K562 (cell line): ENCODE measurements around the gene OAT. TPM values are rescaled to one million over a fixed set of nuclear protein-coding genes. Genes with fewer than 3 reads are reported as not detected.

Source experiments
- ATAC-seq: fragments of 200-7000 bp; cut with Tn5 transposase; 3 replicates; pipeline ENCODE4 v1.9.1; 2020; ENCODE audit warnings: moderate library complexity
- BruUV-seq: library from RNA; stranded (reverse); fragments of 400-500 nt; replicated peaks from 2 replicates; lab custom pipeline; 2021; lab: Mats Ljungman, UMichigan
- CTCF ChIA-PET: fragments of 300-600 bp; formaldehyde crosslinking; extraction: SDS; loops from one replicate; lab custom pipeline; 2021; ENCODE audit warnings: low intra/inter-chr PET ratio; lab: Yijun Ruan, JAX
- POLR2A ChIA-PET: fragments of 300-600, 350-650 bp; sonication (Branson Sonifier 250); formaldehyde crosslinking; extraction: SDS; loops from one replicate; lab custom pipeline; 2021; ENCODE audit warnings: antibody characterized with exemption, inconsistent platforms; lab: Yijun Ruan, JAX
- DNase-seq, 4 experiments: peaks; one replicate each; pipeline versions ENCODE4 v3.0.0 to v3.0.0-alpha.2; 2011 to 2018; ENCODE audit warnings: low spot score in 3 of 4, mixed read lengths in 3 of 4; ENCODE audit errors: extremely low read depth in 1 of 4
- FAIRE-seq: peaks from 2 replicates; lab custom pipeline; 2011; peaks lifted over from hg19 to GRCh38; lab: Jason Lieb, UNC
- H2AFZ ChIP-seq: 2 replicates; pipeline ENCODE4 v1.6.0; 2011; ENCODE audit warnings: low read depth, low read length, control low read depth, inconsistent platforms
- H3K27ac ChIP-seq: fragments of 200-600 bp; 3 replicates; pipeline ENCODE4 v1.8.0; 2011; ENCODE audit warnings: low read depth, mild to moderate bottlenecking, control low read depth, inconsistent platforms, low read length, moderate library complexity, mixed read lengths; ENCODE audit errors: extremely low read depth
- H3K27me3 ChIP-seq, 2 experiments: fragments of 300-600 bp in 1 of 2; 2 replicates in 1 of 2; 3 replicates in 1 of 2; pipeline versions ENCODE4 v1.6.0 to v1.8.0; 2011; ENCODE audit warnings: inconsistent platforms in 2 of 2, low read length in 2 of 2, mild to moderate bottlenecking in 1 of 2, mixed read lengths in 1 of 2, moderate library complexity in 1 of 2; ENCODE audit not compliant: control insufficient read depth in 2 of 2, insufficient read depth in 2 of 2
- H3K36me3 ChIP-seq: fragments of 300-600 bp; 3 replicates; pipeline ENCODE4 v1.8.0; 2011; ENCODE audit warnings: mild to moderate bottlenecking, low read length, inconsistent platforms; ENCODE audit not compliant: control insufficient read depth, insufficient read depth
- H3K4me1 ChIP-seq, 2 experiments: fragments of 200-600 bp in 1 of 2; replicated peaks in 1 of 2; 2 replicates in 1 of 2; 3 replicates in 1 of 2; pipeline versions ENCODE4 v1.5.1 to v1.8.0; 2011; ENCODE audit warnings: inconsistent platforms in 2 of 2, low read length in 2 of 2, mild to moderate bottlenecking in 1 of 2, mixed read lengths in 1 of 2, moderate library complexity in 1 of 2; ENCODE audit not compliant: control insufficient read depth in 2 of 2, insufficient read depth in 2 of 2
- H3K4me2 ChIP-seq: 2 replicates; pipeline ENCODE4 v1.6.1; 2011; ENCODE audit warnings: low read length, control low read depth, inconsistent platforms, mixed read lengths; ENCODE audit not compliant: insufficient read depth
- H3K4me3 ChIP-seq: fragments of 200-600 bp; sonication (generic), shearing (Covaris generic); 2 replicates; pipeline ENCODE4 v1.5.1; 2016; ENCODE audit warnings: control low read depth, inconsistent platforms
- H3K79me2 ChIP-seq: fragments of 200-600 bp; 3 replicates; pipeline ENCODE4 v1.8.0; 2011; ENCODE audit warnings: low read length, inconsistent platforms; ENCODE audit not compliant: control insufficient read depth, insufficient read depth
- H3K9ac ChIP-seq, 2 experiments: 2 replicates each; pipeline versions ENCODE4 v1.6.0 to v1.6.1; 2011; ENCODE audit warnings: low read depth in 2 of 2, low read length in 2 of 2, control low read depth in 1 of 2, inconsistent platforms in 1 of 2, mild to moderate bottlenecking in 1 of 2, mixed read lengths in 1 of 2; ENCODE audit not compliant: insufficient read depth in 1 of 2
- H3K9me1 ChIP-seq: one replicate; pipeline ENCODE4 v1.6.0; 2011; ENCODE audit warnings: inconsistent platforms, mild to moderate bottlenecking, low read length, moderate library complexity; ENCODE audit not compliant: control insufficient read depth, insufficient read depth
- H3K9me3 ChIP-seq: replicated peaks from 2 replicates; pipeline ENCODE4 v1.5.1; 2011; ENCODE audit warnings: low read depth, low read length, inconsistent platforms; ENCODE audit not compliant: control insufficient read depth, insufficient read depth
- H4K20me1 ChIP-seq: replicated peaks from 2 replicates; pipeline ENCODE4 v1.6.1; 2011; ENCODE audit warnings: low read length, inconsistent platforms, mixed read lengths; ENCODE audit not compliant: control insufficient read depth, insufficient read depth
- MCM3 ChIP-seq: fragments of 450-650 bp; IDR thresholded peaks from 2 replicates; pipeline ENCODE4 v1.6.1; 2016
- MECOM ChIP-seq: fragments of 250-450 bp; sonication (Bioruptor Pico); IDR thresholded peaks from 2 replicates; pipeline ENCODE4 v1.8.0; 2022; ENCODE audit warnings: inconsistent platforms
- REST ChIP-seq, 2 experiments: fragments of 450-650 bp; formaldehyde crosslinking in 1 of 2; IDR thresholded peaks; 2 replicates each; pipeline versions ENCODE4 v1.4.0 to v1.6.1; 2014 to 2020; ENCODE audit warnings: mild to moderate bottlenecking in 2 of 2, borderline replicate concordance in 1 of 2, low read depth in 1 of 2
- TEAD1 ChIP-seq, 2 experiments: fragments of 450-650 bp in 1 of 2; sonication (generic) in 1 of 2; formaldehyde crosslinking; IDR thresholded peaks; 2 replicates each; pipeline versions ENCODE4 v1.4.0 to v1.8.0; 2020 to 2022; ENCODE audit warnings: mild to moderate bottlenecking in 2 of 2, missing genetic modification reagents in 1 of 2
- ZMIZ1 ChIP-seq, 2 experiments: fragments of 150-350 bp in 1 of 2; IDR thresholded peaks; 2 replicates each; pipeline ENCODE4 v1.6.1; 2012 to 2016; ENCODE audit warnings: low read depth in 2 of 2, low read length in 2 of 2, mild to moderate bottlenecking in 1 of 2, moderate library complexity in 1 of 2
- ZNF124 ChIP-seq: sonication (generic); formaldehyde crosslinking; IDR thresholded peaks from 2 replicates; pipeline ENCODE4 v1.8.1; 2022; ENCODE audit warnings: missing genetic modification reagents
- ZNF253 ChIP-seq: fragments of 250-450 bp; sonication (Bioruptor Pico); conservative IDR thresholded peaks from 2 replicates; pipeline ENCODE4 v1.6.1; 2021; ENCODE audit warnings: mild to moderate bottlenecking
- ZNF644 ChIP-seq: fragments of 200-800 bp; sonication (Bioruptor generic); IDR thresholded peaks from 2 replicates; pipeline ENCODE4 v1.6.1; 2016; ENCODE audit warnings: low read depth, missing genetic modification characterization, missing compliant biosample characterization
- ZSCAN29 ChIP-seq: fragments of 450-650 bp; IDR thresholded peaks from 2 replicates; pipeline ENCODE4 v1.6.1; 2017
- WGBS: fragments of 100-300 bp; shearing (Covaris generic); methylation state at CpG from one replicate; pipeline ENCODE4 v1.1.6; 2016; ENCODE audit warnings: low coverage, mixed read lengths; ENCODE audit not compliant: insufficient coverage; ENCODE audit errors: missing lambda C conversion rate; 5-methylcytosine and 5-hydroxymethylcytosine counted together
- in situ Hi-C: fragments of 300-500 bp; cut with MboI; formaldehyde crosslinking; loops from 4 replicates; pipeline ENCODE4 v1.15.0; 2018; ENCODE audit warnings: inconsistent platforms, mixed read lengths
- intact Hi-C: fragments of 100-400 bp; cut with micrococcal nuclease; formaldehyde crosslinking; loops from 2 replicates; pipeline ENCODE4 v1.14.2; 2022
- polyA plus RNA-seq, 8 experiments: library from polyadenylated mRNA; depleted of rRNA in 4 of 8; stranded (reverse) in 5 of 8; unstranded in 3 of 8; fragments of >200 nt; fragmentation: Nextera tagmentation in 2 of 8; fragmentation: Illumina TruSeq in 1 of 8; extraction: Ambion mirVana in 2 of 8; extraction: Trizol in 1 of 8; gene quantifications; 2 replicates each; pipeline versions ENCODE4 v1.2.1 to v1.2.3, GENCODE V29; 2011 to 2014; ENCODE audit warnings: inconsistent platforms in 1 of 8, missing spikeins in 1 of 8
- total RNA-seq, 7 experiments: library from RNA; depleted of rRNA in 6 of 7; stranded (reverse); fragments of >200 nt in 6 of 7; fragmentation: Illumina TruSeq in 2 of 7; extraction: Trizol in 2 of 7; gene quantifications; 2 replicates each; pipeline versions ENCODE4 v1.2.1 to v1.2.3, GENCODE V29; 2011 to 2021; ENCODE audit warnings: low replicate concordance in 1 of 7

The OAT gene
- total and polyA plus RNA-seq, 9 of the 15 experiments (the other 6 are each of a cell fraction or from before 2014, with no cell fraction given) = 100 to 312 (median 163) TPM

GRCh38 chr10:124430077-124430476 is 11.4 kb upstream of the OAT start:
- in situ Hi-C loops = no loop called here
- Histone ChIP-seq H3K4me1 (no peaks in the 10 kb centered on the region; a peak in 2 of 5 replicates), H3K27me3 (no peaks in the 10 kb centered on the region), H3K9ac (no peak overlapping the region), H3K27ac (no peak overlapping the region), H3K4me3 (no peak overlapping the region), H3K79me2 (no peaks in the 10 kb centered on the region), H3K9me3 (no peaks in the 10 kb centered on the region), H4K20me1 (no peaks in the 10 kb centered on the region), H3K9me1 (no peaks in the 10 kb centered on the region), H3K36me3 (no peaks in the 10 kb centered on the region), H2AFZ (no peak overlapping the region), H3K4me2 (no peak overlapping the region)
- DNase-seq = no peak
- no peak for ATAC-seq
- POLR2A ChIA-PET = interaction anchor here (0.6 to 0.8 kb wide), 2 partner anchors 9 to 10 kb away, joined by 3 read pairs; no protein-coding TSS in a partner anchor
- BruUV-seq = no TSS peak
- 82% methylated on average over 1 of the region's 4 CpGs for WGBS
- CTCF ChIA-PET = no interaction called here
- intact Hi-C loops = no loop called here
- no peak for FAIRE-seq
- TF ChIP-seq ZSCAN29 = no peak
- TF ChIP-seq REST (IDR thresholded peaks at IDR 0.05; ENCODE audit: borderline replicate concordance) = no peak
- TF ChIP-seq REST (CRISPR knock-in tag; IDR thresholded peaks at IDR 0.05; ENCODE audit: low read depth) = no peak
- TF ChIP-seq MECOM = no peak
- no peak for TF ChIP-seq TEAD1 (CRISPR knock-in tag; IDR thresholded peaks at IDR 0.05)
- TF ChIP-seq MCM3 = no peak
- TF ChIP-seq ZNF253 (CRISPR knock-in tag) = no peak
- TF ChIP-seq ZNF644 (tag) = no peak
- no peak for TF ChIP-seq ZMIZ1 (IDR thresholded peaks at IDR 0.05; ENCODE audit: low read depth in 2 of 2, low read length in 2 of 2)
- no peak for TF ChIP-seq ZNF124 (CRISPR knock-in tag)
